SHP77 (cell line): ENCODE measurements around the gene RUVBL2.
A peak's percentile ranks its signal among the peaks of the same experiment; 100 is the strongest.
"Not testable (repeated sequence)": the region's sequence is repeated elsewhere in the genome, so short reads cannot be mapped to it uniquely, and the experiment has no call there.

Source experiments
- DNase-seq, 2 experiments: peaks; one replicate each; lab custom pipeline; 2025; lab: John Stamatoyannopoulos, UW

Gene RUVBL2

GRCh38 chr19:49018388-49019241 is 24.9 kb downstream of the RUVBL2 start:
- not testable (repeated sequence) for DNase-seq

- DNase-seq, result peak; percentile 67 to 77
Measured at GRCh38 chr19:49019242-49019932, 25.7 kb downstream of the RUVBL2 start.

- peak in 1 of 2 experiments; percentile 9 for DNase-seq
Measured at GRCh38 chr19:49020342-49020741, 26.7 kb downstream of the RUVBL2 start.

DNA sequence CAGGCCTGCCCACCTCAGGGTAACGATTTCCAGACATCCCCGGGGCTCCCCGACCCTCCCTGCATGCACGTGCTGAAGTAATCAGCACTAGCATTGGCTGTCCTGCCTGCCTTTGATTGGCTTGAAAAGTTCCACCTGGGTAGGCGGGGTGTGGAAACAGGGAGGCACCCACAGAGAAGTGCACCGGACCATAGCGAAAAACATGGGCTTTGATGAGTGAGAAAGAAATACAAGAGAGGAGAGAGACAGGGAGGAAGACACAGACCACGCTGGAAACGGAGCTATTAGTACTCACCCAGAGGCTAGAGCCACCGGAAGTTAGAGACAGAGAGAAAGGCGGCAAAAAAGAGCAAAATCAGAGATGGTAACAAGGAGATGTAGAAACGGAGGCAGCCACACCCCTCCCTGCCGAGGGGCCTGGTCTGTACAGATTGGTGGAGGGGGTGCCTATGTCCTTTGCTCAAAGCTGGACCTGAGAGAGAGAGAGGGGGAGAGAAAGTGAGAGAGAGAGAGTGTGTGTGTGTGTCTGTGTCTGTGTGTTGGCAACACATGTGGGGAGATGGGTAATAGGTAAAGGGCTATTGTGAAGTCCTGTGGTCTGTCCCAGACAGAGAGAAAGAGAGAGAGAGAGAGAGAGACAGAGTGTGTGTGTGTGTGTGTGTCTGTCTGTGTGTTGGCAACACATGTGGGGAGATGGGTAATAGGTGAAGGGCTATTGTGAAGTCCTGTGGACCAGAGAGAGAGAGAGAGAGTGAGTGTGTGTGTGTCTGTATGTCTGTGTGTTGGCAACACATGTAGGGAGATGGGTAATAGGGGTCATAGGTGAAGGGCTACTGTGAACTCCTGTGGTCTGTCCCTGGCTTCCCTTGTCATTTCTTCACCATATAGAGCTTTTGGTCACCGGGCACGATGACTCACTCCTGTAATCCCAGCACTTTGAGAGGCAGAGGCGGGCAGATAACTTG is 27.5 kb downstream of the RUVBL2 start:
- no peak for DNase-seq

GRCh38 chr19:49022116-49022515 is 28.4 kb downstream of the RUVBL2 start:
- DNase-seq, result no peak

DNA sequence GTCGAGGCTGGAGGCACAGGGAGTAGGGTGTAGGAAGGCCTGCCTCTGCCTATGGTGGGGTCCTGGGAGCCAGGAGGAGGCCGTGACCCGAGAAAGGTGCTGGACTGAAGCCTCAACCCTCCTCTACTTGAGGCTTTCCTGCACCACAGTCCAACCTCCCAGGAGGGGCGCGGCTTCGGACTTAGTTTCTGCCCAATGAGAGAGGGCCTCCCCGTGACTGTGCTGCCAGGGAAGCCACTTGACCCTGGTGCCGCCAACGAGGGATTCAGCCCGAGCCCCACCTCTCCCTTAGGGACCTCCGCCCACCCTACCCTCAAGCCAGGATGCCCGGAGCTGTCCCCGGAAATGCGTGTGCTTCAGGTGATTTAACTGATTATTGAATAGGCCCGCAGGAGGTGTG is 30.5 kb downstream of the RUVBL2 start, which contains the start of gene CGB3:
CGB3 (minus strand) TSS at position 101 of the 400 bp plus-strand sequence. CDS start 362 bp downstream, outside the sequence.
- not testable (repeated sequence) for DNase-seq

DNA sequence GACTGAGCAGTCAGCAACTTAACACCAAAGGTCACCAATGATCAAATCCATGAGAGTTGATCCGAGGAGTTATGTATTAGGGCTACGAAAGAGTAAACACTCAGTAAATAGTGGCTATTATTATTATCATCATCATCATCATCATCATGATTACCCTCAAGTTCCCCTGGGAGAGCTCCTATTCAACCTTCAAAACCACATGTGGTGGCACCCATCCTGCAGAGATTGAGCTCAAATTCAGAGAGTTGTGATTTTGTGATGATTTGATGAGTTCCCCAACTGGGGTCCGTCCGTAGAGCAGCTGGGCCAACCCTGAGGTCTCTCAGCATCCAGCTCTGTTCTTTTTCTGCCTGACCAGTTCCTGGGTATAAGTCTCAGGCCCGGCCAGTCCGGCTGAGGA is 31.4 kb downstream of the RUVBL2 start:
- not testable (repeated sequence) for DNase-seq

- DNase-seq, result not testable (repeated sequence)
Measured at GRCh38 chr19:49025599-49025998, 31.9 kb downstream of the RUVBL2 start.

DNA sequence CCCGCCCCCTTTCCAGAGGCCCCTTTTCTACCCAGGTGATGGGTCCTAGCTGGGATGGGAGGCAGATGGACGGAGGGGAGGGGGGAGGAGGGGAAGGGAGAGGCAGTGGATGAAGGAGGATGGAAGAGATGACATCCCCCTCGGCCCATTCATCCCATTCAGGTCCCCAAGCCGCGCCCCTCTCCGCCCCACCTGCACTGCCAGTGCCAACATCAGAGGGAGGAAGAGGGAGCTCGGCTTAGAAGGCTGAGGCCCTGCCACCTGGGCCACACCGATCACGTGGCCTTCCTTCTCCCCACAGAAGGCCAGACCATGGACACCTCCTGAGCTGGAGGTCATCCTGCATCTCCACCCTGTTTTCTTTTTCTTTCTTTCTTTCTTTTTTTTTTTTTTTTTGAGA is 35.0 kb downstream of the RUVBL2 start:
- DNase-seq, result not testable (repeated sequence)

GRCh38 chr19:49029749-49030148 is 36.1 kb downstream of the RUVBL2 start:
- DNase-seq, result not testable (repeated sequence)

GRCh38 chr19:49030323-49030722 is 36.6 kb downstream of the RUVBL2 start:
- not testable (repeated sequence) for DNase-seq

DNA sequence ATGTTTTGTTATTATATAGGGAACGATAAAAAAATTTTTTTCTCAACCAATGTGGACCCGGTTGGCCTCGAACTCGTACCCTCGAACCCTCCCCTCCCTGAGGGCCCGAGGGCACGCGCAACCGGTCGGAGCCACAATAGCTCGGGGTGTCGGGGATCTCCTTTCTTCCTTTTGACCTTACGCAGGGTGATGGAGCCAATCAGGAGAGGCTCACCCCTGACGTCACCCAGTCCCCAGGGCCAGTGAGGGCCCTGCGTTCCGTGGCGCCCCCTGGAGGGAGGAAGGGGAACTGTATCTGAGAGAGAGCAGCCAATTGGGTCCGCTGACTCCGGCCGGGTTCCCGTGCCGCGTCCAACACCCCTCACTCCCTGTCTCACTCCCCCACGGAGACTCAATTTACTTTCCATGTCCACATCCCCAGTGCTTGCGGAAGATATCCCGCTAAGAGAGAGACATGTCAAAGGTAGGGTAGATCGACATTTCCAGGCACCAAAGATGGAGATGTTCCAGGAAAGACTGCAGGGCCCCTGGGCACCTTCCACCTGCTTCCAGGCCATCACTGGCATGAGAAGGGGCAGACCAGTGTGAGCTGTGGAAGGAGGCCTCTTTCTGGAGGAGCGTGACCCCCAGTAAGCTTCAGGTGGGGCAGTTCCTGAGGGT is 38.1 kb downstream of the RUVBL2 start, which contains the start of gene CGB2:
CGB2 (plus strand) TSS at position 249 of the 660 bp plus-strand sequence; CDS start at position 455, 206 bp downstream.
- DNase-seq, result peak; percentile 78 to 79

DNA sequence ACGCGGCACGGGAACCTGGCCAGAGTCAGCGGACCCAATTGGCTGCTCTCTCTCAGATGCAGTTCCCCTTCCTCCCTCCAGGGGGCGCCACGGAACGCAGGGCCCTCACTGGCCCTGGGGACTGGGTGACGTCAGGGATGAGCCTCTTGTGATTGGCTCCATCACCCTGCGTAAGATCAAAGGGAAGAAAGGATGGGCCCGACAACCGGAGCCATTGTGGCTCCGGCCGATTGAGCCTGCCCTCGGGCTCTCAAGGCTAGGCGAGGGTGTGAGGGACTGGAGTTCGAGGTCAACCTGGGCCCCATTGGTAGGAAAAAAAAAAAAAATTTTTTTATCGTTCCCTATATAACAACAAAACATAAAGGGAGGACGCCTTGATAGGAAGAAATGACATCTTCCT is 43.1 kb downstream of the RUVBL2 start, which contains the start of gene CGB1:
CGB1 (minus strand) TSS at position 81 of the 400 bp plus-strand sequence. CDS start 184 bp downstream, outside the sequence.
- peak; percentile 84 to 94 for DNase-seq

- not testable (repeated sequence) for DNase-seq
Measured at GRCh38 chr19:49038111-49038510, 44.4 kb downstream of the RUVBL2 start.

GRCh38 chr19:49038557-49039276 is 45.0 kb downstream of the RUVBL2 start:
- not testable (repeated sequence) for DNase-seq

GRCh38 chr19:49039736-49040135 is 46.0 kb downstream of the RUVBL2 start:
- DNase-seq, result not testable (repeated sequence)

- no peak for DNase-seq
Measured at GRCh38 chr19:49042177-49042576, 48.5 kb downstream of the RUVBL2 start.

- not testable (repeated sequence) for DNase-seq
Measured at GRCh38 chr19:49042666-49043065, 49.0 kb downstream of the RUVBL2 start.

GRCh38 chr19:49043548-49043947 is 49.9 kb downstream of the RUVBL2 start, which contains the start of gene CGB5:
CGB5 (plus strand) TSS chr19:49043848; CDS start chr19:49044210, 362 bp downstream.
- DNase-seq, result not testable (repeated sequence)

- DNase-seq, result not testable (repeated sequence)
Measured at GRCh38 chr19:49049011-49049410, 55.3 kb downstream of the RUVBL2 start, which contains the start of gene CGB8. CGB8 (minus strand) TSS chr19:49049111; CDS start chr19:49048739, 372 bp downstream.
